Panc1 (cell line): Measurements from ENCODE around the gene GRIK3.

Experiments used
- POLR2AphosphoS5 ChIP-seq: IDR thresholded peaks from 2 replicates; pipeline ENCODE4 v1.6.1; 2012; ENCODE audit warnings: mild to moderate bottlenecking, low read depth, low read length, moderate library complexity
- TF ChIP-seq, protein P1 (sequence below): fragments of 450-650 bp; IDR thresholded peaks from 2 replicates; pipeline ENCODE4 v1.5.1; 2017; ENCODE audit warnings: mild to moderate bottlenecking
- TF ChIP-seq, protein P2 (sequence below), 2 experiments: IDR thresholded peaks; 2 replicates each; pipeline ENCODE4 v1.6.1; 2011 to 2012; ENCODE audit warnings: low read depth in 2 of 2, control low read depth in 1 of 2, low read length in 1 of 2, mild to moderate bottlenecking in 1 of 2, moderate library complexity in 1 of 2; ENCODE audit not compliant: insufficient read depth in 1 of 2

DNA sequence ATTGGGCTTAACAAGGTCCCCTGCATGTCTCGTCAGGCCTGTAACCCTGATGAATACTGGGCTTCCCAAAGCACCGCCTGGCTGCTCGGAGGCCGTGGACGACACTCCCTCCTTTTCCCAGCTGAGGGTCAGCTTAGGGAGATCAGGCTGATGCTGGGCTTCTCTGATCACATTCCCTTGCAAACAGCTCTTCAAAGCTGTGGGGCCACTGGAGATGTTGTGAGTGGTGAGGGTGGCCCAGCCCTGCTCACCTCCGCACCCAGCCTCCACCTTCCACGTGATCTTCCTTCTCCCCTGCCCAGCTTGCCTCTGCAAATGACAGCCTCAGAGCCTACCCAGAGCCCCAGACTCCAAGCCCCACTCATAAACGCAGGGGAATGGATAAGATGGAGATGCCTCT, 195.4 kb downstream of the GRIK3 start:
- TF ChIP-seq, protein P1, sequence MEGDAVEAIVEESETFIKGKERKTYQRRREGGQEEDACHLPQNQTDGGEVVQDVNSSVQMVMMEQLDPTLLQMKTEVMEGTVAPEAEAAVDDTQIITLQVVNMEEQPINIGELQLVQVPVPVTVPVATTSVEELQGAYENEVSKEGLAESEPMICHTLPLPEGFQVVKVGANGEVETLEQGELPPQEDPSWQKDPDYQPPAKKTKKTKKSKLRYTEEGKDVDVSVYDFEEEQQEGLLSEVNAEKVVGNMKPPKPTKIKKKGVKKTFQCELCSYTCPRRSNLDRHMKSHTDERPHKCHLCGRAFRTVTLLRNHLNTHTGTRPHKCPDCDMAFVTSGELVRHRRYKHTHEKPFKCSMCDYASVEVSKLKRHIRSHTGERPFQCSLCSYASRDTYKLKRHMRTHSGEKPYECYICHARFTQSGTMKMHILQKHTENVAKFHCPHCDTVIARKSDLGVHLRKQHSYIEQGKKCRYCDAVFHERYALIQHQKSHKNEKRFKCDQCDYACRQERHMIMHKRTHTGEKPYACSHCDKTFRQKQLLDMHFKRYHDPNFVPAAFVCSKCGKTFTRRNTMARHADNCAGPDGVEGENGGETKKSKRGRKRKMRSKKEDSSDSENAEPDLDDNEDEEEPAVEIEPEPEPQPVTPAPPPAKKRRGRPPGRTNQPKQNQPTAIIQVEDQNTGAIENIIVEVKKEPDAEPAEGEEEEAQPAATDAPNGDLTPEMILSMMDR = no peak
- TF ChIP-seq, protein P2, sequence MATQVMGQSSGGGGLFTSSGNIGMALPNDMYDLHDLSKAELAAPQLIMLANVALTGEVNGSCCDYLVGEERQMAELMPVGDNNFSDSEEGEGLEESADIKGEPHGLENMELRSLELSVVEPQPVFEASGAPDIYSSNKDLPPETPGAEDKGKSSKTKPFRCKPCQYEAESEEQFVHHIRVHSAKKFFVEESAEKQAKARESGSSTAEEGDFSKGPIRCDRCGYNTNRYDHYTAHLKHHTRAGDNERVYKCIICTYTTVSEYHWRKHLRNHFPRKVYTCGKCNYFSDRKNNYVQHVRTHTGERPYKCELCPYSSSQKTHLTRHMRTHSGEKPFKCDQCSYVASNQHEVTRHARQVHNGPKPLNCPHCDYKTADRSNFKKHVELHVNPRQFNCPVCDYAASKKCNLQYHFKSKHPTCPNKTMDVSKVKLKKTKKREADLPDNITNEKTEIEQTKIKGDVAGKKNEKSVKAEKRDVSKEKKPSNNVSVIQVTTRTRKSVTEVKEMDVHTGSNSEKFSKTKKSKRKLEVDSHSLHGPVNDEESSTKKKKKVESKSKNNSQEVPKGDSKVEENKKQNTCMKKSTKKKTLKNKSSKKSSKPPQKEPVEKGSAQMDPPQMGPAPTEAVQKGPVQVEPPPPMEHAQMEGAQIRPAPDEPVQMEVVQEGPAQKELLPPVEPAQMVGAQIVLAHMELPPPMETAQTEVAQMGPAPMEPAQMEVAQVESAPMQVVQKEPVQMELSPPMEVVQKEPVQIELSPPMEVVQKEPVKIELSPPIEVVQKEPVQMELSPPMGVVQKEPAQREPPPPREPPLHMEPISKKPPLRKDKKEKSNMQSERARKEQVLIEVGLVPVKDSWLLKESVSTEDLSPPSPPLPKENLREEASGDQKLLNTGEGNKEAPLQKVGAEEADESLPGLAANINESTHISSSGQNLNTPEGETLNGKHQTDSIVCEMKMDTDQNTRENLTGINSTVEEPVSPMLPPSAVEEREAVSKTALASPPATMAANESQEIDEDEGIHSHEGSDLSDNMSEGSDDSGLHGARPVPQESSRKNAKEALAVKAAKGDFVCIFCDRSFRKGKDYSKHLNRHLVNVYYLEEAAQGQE (IDR thresholded peaks at IDR 0.05; ENCODE audit: insufficient read depth in 1 of 2, low read depth in 2 of 2, low read length in 1 of 2) = no peak
- TF ChIP-seq POLR2AphosphoS5 = no peak
